Measurements from ENCODE around the gene ADGRF3.

- TF ChIP-seq ZNF57 (CRISPR knock-in tag; IDR thresholded peaks at IDR 0.05) (no peak), CEBPG (CRISPR knock-in tag; IDR thresholded peaks at IDR 0.05) (no peak), CEBPG (tag; conservative IDR thresholded peaks at IDR 0.05 in 1 of 2, IDR thresholded peaks at IDR 0.05 in 1 of 2) (no peak), RNF2 (IDR thresholded peaks at IDR 0.05) (no peak), ESRRB (CRISPR knock-in tag; IDR thresholded peaks at IDR 0.05; ENCODE audit: borderline replicate concordance) (no peak), TBP (optimal IDR thresholded peaks at IDR 0.05; ENCODE audit: low read depth, low read length) (no peak), HNRNPUL1 (IDR thresholded peaks at IDR 0.05; ENCODE audit: low read length) (no peak), ZNF76 (CRISPR knock-in tag; IDR thresholded peaks at IDR 0.05; ENCODE audit: borderline replicate concordance) (no peak), REST (IDR thresholded peaks at IDR 0.05; ENCODE audit: borderline replicate concordance) (no peak), REST (CRISPR knock-in tag; IDR thresholded peaks at IDR 0.05; ENCODE audit: low read depth) (no peak)
- TF ChIP-seq, protein P1, sequence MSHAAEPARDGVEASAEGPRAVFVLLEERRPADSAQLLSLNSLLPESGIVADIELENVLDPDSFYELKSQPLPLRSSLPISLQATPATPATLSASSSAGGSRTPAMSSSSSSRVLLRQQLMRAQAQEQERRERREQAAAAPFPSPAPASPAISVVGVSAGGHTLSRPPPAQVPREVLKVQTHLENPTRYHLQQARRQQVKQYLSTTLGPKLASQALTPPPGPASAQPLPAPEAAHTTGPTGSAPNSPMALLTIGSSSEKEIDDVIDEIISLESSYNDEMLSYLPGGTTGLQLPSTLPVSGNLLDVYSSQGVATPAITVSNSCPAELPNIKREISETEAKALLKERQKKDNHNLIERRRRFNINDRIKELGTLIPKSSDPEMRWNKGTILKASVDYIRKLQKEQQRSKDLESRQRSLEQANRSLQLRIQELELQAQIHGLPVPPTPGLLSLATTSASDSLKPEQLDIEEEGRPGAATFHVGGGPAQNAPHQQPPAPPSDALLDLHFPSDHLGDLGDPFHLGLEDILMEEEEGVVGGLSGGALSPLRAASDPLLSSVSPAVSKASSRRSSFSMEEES (CRISPR knock-in tag; IDR thresholded peaks at IDR 0.05), result no peak
These were observed 1.4 kb downstream of the ADGRF3 start for GRCh38 chr2:26345283-26345544.
